ENCODE results near the gene CPM.
A peak's percentile ranks its signal among the peaks of the same experiment; 100 is the strongest.
"Not testable (repeated sequence)": the region's sequence is repeated elsewhere in the genome, so short reads cannot be mapped to it uniquely, and the experiment has no call there.

Gene CPM

DNA sequence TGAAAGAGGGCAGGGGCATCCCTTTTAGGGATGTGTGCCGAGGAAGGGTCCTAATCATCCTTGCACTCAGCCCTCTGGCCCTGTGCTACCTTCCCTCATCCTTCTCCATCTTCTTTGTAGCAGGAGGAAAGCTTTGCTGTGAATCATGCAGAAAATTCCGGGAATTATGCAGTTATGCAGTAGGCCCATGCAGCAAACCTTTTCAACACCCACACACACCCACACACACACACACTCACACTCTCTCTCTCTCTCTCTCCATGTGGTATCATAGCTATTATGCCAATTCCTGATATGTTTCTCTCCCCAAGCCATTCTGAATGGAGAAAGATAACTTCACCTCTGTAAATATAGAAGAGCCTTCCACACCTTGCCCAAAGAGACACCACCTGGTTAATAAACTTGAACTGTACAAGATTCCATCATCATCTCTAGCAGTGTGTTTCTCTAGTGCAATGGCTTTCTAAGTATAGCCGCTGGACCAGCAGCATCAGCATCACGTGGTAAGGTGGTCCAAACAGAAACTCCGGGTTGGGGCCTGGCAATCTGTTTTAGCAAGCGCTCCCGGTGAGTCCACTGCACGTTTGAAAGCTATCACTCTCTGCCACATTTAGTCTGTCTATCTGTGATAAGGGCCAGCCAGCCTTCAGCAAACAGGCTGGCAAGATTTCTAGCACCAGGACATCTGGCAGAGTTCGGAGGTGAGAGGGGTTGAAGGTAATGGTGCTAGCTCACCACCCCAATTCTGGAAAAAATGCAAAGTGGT is 67.4 kb downstream of the CPM start:
- H3K4me3 ChIP-seq (ENCODE audit: low read depth, low read length), result no peak overlapping the region
- TF ChIP-seq, protein P1, sequence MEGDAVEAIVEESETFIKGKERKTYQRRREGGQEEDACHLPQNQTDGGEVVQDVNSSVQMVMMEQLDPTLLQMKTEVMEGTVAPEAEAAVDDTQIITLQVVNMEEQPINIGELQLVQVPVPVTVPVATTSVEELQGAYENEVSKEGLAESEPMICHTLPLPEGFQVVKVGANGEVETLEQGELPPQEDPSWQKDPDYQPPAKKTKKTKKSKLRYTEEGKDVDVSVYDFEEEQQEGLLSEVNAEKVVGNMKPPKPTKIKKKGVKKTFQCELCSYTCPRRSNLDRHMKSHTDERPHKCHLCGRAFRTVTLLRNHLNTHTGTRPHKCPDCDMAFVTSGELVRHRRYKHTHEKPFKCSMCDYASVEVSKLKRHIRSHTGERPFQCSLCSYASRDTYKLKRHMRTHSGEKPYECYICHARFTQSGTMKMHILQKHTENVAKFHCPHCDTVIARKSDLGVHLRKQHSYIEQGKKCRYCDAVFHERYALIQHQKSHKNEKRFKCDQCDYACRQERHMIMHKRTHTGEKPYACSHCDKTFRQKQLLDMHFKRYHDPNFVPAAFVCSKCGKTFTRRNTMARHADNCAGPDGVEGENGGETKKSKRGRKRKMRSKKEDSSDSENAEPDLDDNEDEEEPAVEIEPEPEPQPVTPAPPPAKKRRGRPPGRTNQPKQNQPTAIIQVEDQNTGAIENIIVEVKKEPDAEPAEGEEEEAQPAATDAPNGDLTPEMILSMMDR (conservative IDR thresholded peaks at IDR 0.05; ENCODE audit: low read depth, low read length), result no peak
- DNase-seq (ENCODE audit: low read depth), result no peak

DNA sequence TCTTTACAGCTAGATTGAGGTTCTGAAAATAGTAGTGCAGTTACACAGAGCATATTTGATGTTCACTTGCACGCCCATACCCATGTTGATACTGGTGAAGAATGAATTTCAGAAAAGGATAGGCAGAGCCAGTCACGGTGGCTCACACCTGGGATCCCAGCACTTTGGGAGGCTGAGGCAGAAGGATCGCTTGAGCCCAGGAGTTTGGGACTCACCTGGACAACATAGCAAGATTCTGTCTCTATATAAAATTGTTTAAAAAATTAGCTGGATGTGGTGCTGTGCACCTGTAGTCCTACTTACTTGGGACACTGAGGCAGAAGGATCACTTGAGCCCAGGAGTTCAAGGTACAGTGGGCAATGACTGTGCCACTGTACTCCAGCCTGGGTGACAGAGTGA is 68.4 kb downstream of the CPM start:
- DNase-seq (ENCODE audit: low read depth), result no peak
- TF ChIP-seq, protein P1 (conservative IDR thresholded peaks at IDR 0.05; ENCODE audit: low read depth, low read length), result no peak

DNA sequence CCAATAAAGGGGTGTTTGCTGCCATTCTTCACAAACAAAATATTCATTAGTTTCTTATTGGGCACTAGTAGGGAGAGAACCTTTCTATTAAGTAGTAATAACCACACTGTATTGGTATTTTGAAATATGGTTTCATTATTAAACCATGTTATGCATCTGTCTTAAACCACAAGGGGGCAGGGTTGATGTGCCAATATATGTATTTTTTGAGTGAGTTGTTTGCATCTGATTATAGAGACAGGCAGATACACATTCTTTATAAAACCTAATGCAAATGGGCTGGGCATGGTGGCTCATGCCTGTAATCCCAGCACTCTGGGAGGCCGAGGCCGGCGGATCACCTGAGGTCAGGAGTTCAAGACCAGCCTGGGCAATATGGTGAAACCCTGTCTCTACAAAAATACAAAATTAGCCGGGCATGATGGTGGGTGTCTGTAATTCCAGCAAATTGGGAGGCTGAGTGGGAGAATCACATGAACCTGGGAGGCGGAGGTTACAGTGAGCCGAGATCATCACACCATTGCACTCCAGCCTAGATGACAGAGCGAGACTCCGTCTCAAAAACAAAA is 69.0 kb downstream of the CPM start:
- H3K4me3 ChIP-seq (ENCODE audit: low read depth, low read length), result not testable (repeated sequence)
- peak; percentile 79 for DNase-seq (ENCODE audit: low read depth)
- TF ChIP-seq, protein P1 (conservative IDR thresholded peaks at IDR 0.05; ENCODE audit: low read depth, low read length), result peak; percentile 60

More for the DNA sequence above, 68.4 kb downstream of the CPM start:
- no peak overlapping the region for H3K4me3 ChIP-seq (ENCODE audit: low read depth, low read length)

DNA sequence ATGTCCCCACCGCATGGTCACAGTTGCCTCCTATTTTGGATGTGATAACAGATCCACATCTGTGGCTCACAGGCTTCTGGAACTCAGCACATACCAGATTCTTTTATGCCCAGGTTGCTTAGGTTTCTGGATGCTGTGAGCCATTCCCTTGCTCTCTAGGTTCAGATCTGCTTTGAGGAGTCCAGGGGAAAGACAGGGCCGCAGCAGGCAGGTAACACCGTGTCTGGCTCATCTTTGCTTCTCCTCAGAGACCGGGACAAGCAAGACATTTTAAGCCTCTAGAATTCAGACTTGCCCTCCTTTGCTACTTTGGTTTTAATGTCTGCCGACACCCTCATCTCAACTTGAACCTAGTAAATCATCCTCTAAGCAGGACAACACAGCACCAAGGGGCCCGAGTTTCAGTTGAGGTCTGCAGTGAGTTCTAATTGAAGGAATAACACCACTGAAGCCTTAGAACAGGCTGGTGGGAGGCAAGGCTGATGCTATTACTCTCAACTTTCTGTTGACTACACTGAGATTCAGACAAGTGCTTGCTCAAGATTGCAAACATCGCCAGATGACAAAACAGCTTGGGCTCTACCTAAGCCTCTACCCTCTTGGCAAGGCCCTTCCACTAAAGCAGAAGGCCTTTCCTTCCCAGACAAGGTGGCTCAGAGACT is 69.7 kb downstream of the CPM start:
- TF ChIP-seq, protein P1 (conservative IDR thresholded peaks at IDR 0.05; ENCODE audit: low read depth, low read length), result no peak
- no peak for DNase-seq (ENCODE audit: low read depth)
- H3K4me3 ChIP-seq (ENCODE audit: low read depth, low read length), result no peak overlapping the region

DNA sequence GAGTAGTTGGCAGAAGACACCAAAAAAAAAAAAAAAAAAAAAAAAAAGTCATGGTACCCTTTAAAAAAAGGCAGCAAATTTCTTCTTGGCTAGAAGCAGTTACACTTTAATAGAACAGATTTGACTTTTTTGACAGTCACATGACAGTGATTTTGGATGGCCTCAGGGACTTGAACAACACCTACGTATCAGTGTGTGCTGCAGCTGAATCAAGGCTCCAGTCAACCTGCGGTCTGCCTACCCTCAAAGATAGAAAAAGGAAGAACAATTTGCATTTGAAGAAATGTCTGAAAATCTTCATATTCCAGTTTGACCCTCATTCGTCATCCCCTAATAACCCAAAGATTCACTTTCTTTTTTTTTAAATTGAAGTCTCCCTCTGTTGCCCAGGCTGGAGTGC is 71.1 kb downstream of the CPM start:
- H3K4me3 ChIP-seq (ENCODE audit: low read depth, low read length), result no peak overlapping the region
- TF ChIP-seq, protein P1 (conservative IDR thresholded peaks at IDR 0.05; ENCODE audit: low read depth, low read length), result no peak
- no peak for DNase-seq (ENCODE audit: low read depth)

DNA sequence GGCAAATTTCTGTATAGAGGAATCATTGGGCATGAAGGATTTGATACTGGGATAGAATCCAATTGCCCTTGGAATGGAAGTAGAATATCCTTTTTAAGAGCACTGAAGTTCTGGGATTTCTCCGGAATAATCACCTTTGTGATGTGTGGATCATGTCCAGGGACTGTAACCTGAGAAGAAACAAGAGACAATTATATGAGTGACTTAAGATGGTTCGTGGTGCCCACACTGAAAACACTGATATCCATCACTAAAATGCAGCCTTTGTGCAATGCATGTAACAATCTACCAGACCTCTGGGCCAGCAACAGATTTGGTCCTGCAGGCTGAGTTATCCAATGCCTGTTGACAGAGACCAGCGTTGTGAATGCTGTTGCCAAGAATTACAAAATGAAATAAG is 76.5 kb downstream of the CPM start:
- no peak for DNase-seq (ENCODE audit: low read depth)
- no peak overlapping the region for H3K4me3 ChIP-seq (ENCODE audit: low read depth, low read length)
- TF ChIP-seq, protein P1 (conservative IDR thresholded peaks at IDR 0.05; ENCODE audit: low read depth, low read length), result no peak
